Measurements from ENCODE around the gene C1QTNF12.

Gene C1QTNF12

DNA sequence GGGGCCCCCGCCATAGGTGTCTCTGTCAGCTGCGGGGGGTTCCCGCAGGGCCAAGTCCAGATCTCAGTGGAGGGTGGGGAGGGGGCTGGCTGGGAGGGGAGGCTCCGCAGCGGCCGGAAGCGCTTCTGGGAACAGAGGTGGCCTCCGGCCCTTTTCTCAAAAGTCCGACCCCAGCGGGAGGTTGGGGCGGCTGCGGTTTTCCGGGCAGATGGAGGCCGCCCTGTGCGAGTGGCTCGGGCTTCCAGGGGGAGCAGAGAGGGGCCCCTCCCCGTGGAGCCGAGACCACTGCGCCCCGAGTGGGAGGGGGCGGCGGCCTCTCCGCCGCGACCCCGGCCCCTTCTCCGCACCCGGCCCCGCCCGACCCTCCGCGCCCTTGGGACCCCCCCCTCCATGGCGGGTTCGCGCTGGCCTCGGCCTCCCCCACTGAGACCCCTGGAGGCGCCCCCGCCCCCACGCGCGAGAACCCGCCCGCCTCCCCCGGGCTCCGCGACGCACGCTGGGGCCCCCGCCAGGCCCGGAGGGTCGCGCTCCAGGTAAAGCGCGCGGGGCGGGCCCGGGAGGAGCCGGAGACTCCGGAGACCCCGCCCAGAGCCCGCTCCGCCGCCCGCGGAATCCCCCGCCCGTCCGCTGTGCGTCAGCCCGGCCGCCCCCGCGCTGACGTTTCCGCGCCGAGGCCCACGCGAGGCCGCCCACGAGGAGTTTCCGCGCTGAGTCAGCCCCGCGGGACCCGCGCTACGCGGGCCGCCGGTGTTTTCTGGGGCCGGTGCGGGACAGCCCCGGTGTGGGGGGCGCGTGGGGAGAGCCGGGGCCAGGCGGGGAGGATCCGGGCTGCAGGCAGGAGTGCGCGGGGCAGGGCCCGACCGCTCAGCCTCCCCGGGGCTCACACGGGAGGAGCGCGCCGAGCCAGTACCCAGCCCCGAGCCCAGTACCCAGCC lies 45.4 kb downstream of the C1QTNF12 start:
- H3K36me3 ChIP-seq = no peaks in the 10 kb centered on the region
- H3K4me3 ChIP-seq (ENCODE audit: low read depth in 1 of 2, low read length in 1 of 2) = no peak overlapping the region
- H3K9me3 ChIP-seq = no peaks in the 10 kb centered on the region
- H3K27me3 ChIP-seq = peaks cover 82% of the 10 kb centered on the region
- H3K27ac ChIP-seq = no peak overlapping the region
- peaks cover 0 to 3% of the 10 kb centered on the region in 2 experiments for H3K4me1 ChIP-seq (ENCODE audit: control insufficient read depth in 1 of 2, insufficient read depth in 1 of 2, low read depth in 1 of 2, low read length in 1 of 2)
- TF ChIP-seq, protein P1, sequence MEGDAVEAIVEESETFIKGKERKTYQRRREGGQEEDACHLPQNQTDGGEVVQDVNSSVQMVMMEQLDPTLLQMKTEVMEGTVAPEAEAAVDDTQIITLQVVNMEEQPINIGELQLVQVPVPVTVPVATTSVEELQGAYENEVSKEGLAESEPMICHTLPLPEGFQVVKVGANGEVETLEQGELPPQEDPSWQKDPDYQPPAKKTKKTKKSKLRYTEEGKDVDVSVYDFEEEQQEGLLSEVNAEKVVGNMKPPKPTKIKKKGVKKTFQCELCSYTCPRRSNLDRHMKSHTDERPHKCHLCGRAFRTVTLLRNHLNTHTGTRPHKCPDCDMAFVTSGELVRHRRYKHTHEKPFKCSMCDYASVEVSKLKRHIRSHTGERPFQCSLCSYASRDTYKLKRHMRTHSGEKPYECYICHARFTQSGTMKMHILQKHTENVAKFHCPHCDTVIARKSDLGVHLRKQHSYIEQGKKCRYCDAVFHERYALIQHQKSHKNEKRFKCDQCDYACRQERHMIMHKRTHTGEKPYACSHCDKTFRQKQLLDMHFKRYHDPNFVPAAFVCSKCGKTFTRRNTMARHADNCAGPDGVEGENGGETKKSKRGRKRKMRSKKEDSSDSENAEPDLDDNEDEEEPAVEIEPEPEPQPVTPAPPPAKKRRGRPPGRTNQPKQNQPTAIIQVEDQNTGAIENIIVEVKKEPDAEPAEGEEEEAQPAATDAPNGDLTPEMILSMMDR (IDR thresholded peaks at IDR 0.05) = no peak

DNA sequence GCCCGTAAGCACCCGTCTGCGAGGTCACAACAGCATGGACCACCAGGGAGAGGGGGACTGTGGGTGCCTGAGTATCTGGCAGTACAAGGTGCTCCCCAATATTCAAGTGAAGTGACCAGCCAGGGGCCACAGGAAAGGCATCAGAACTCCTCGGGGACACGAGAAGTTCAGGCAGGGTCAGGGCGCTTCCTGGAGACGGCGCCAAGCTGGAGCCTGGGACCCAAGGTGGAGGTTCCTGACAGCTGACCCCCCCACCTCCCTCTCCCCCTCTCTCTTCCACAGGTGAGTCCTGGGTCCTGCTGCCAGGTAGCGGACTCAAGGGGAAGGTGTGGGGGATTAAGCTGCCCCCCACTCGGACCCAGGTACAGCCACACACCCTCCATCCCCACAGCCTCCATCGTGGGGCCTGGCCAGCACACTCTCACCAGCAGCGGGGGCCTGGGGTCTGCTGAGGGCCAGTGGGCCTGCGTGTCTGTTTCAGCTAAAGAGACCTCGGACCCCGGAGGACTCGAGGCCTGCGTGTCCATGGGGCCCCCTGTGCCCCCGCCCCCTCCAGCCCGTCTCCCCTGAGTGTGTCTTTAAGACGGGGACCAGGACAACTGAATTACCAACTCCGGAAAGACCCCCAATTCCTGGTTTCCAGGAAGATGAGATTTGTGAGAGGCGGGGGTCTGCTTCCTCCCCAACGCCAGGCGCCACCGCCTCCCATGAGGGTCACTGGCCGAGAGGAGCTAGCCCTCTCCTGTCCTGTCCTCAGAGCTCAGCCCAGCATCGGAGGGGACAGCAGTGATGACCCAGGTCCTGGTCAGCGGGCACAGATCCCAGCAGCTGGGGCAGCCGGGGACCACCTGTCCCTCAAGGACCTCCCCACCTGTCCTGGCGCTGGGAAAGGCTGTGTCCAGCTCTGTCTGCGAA lies 46.3 kb downstream of the C1QTNF12 start:
- H3K4me1 ChIP-seq (ENCODE audit: control insufficient read depth in 1 of 2, insufficient read depth in 1 of 2, low read depth in 1 of 2, low read length in 1 of 2) = peaks cover 0 to 3% of the 10 kb centered on the region in 2 experiments
- TF ChIP-seq, protein P1 (IDR thresholded peaks at IDR 0.05) = no peak
- no peaks in the 10 kb centered on the region for H3K9me3 ChIP-seq
- no peak overlapping the region for H3K4me3 ChIP-seq (ENCODE audit: low read depth in 1 of 2, low read length in 1 of 2)
- no peak overlapping the region for H3K27ac ChIP-seq
- peaks cover 79% of the 10 kb centered on the region for H3K27me3 ChIP-seq
- no peaks in the 10 kb centered on the region for H3K36me3 ChIP-seq

DNA sequence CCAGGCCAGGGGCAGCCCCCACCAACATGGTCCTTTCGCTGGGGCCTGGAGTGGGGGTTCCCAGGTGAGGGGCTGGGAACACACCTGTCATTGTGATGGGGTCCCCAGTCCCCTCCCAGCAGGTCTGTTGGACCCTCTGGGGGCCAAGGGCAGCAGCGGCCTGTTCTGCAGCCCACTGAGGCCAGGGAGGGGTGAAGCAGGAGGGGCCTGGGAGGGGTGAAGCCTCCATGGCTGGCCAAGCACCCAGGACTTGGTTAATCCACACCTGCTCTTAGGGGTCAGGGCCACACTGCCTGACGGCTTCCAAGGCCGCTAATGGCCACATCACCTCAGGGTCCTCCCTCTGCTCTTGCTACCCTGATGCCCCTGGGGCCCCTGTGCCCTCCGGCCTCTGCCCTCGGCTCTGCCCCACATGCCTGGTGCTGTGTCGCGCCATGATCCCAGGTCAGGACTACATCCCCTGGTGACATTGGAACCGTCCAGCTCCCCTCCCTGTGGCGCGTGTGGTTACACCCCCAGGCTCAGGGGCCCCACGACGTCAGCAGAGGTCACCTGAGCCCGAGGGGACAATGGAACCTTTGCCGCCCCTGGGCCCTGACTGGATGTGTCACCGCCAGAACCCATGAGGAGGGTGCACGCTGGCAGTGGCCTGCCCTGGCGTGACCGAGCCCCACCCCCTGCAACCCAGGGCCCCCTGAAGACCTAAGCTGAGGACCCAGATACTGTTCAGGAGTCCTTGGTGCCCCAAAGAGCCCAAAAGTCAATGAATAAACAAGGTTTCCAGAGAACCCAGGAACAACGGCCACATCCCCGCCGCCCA lies 47.2 kb downstream of the C1QTNF12 start:
- Histone ChIP-seq H3K9me3 (no peaks in the 10 kb centered on the region), H3K36me3 (no peaks in the 10 kb centered on the region), H3K4me3 (ENCODE audit: low read depth in 1 of 2, low read length in 1 of 2) (no peak overlapping the region), H3K4me1 (ENCODE audit: control insufficient read depth in 1 of 2, insufficient read depth in 1 of 2, low read depth in 1 of 2, low read length in 1 of 2) (peaks cover 0 to 3% of the 10 kb centered on the region in 2 experiments), H3K27me3 (peaks cover 71% of the 10 kb centered on the region), H3K27ac (no peak overlapping the region)
- TF ChIP-seq, protein P1 (IDR thresholded peaks at IDR 0.05) = no peak

DNA sequence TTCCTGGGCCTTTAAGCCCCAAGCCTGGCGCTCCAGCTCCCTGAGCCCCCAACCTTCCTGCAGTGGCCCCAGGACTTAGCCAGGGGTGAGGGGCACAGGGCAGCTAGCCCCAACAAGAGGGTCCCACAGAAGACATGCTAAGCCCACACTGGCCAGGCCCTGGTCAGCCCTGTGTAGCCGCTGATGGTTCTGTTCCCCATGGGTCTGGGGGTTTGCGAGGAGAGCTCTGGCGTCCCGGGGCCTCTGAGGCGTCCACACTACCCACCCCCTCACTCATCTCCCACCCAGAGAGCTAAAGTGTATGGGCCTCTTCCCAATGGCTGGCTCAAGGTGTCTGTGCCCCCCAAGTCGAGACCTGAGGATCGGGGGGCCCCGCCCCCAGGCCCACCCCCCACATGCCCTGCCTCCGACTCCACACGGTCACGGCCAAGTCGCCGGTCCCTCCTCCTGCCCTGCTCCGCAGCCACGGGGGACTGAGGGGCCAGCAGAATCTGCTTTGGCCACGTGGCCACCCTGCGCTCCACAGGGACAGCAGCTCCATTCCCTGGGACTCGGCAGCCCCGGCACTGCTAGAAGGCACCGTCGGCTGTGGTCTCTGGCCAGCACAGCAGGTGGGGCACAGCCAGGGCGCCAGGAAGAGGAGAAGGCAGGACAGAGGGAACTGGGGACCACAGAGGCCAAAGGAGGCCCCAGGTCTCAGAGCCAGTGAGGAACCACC lies 47.9 kb downstream of the C1QTNF12 start:
- no peaks in the 10 kb centered on the region for H3K36me3 ChIP-seq
- H3K27ac ChIP-seq = no peak overlapping the region
- H3K27me3 ChIP-seq = peaks cover 70% of the 10 kb centered on the region
- no peak overlapping the region for H3K4me3 ChIP-seq (ENCODE audit: low read depth in 1 of 2, low read length in 1 of 2)
- TF ChIP-seq, protein P1 (IDR thresholded peaks at IDR 0.05) = no peak
- peaks cover 0 to 3% of the 10 kb centered on the region in 2 experiments for H3K4me1 ChIP-seq (ENCODE audit: control insufficient read depth in 1 of 2, insufficient read depth in 1 of 2, low read depth in 1 of 2, low read length in 1 of 2)
- no peaks in the 10 kb centered on the region for H3K9me3 ChIP-seq
